ENCODE data around the gene FLT1.

FLT1 gene

GRCh38 chr13:28494778-28495537, at the start of gene FLT1:
FLT1 (minus strand) TSS chr13:28495128; CDS start chr13:28494843, 285 bp downstream.
- DNase-seq: peak; percentile 60 to 72

GRCh38 chr13:28544026-28544425, 49.1 kb upstream of the FLT1 start:
- no peak for DNase-seq

- DNase-seq: no peak
Measured at GRCh38 chr13:28542804-28543203, 47.9 kb upstream of the FLT1 start.

- DNase-seq: no peak
Measured at GRCh38 chr13:28541966-28542365, 47.0 kb upstream of the FLT1 start.

- DNase-seq: peak in 1 of 2 experiments; percentile 46
Measured at GRCh38 chr13:28540612-28541011, 45.7 kb upstream of the FLT1 start.

GRCh38 chr13:28539625-28540286, 44.8 kb upstream of the FLT1 start:
- no peak for DNase-seq

- no peak for DNase-seq
Measured at GRCh38 chr13:28538932-28539331, 44.0 kb upstream of the FLT1 start.

GRCh38 chr13:28537171-28537570, 42.2 kb upstream of the FLT1 start:
- no peak for DNase-seq

- no peak for DNase-seq
Measured at GRCh38 chr13:28536371-28536770, 41.4 kb upstream of the FLT1 start.

GRCh38 chr13:28535734-28536133, 40.8 kb upstream of the FLT1 start:
- no peak for DNase-seq

- no peak for DNase-seq
Measured at GRCh38 chr13:28534801-28535200, 39.9 kb upstream of the FLT1 start.

GRCh38 chr13:28534210-28534609, 39.3 kb upstream of the FLT1 start:
- peak in 1 of 2 experiments; percentile 43 for DNase-seq

- no peak for DNase-seq
Measured at GRCh38 chr13:28533441-28534166, 38.7 kb upstream of the FLT1 start.

GRCh38 chr13:28533125-28533436, 38.2 kb upstream of the FLT1 start:
- DNase-seq: no peak

- peak in 1 of 2 experiments; percentile 42 for DNase-seq
Measured at GRCh38 chr13:28532388-28533124, 37.6 kb upstream of the FLT1 start.

GRCh38 chr13:28531845-28532387, 37.0 kb upstream of the FLT1 start:
- no peak for DNase-seq

GRCh38 chr13:28531077-28531844, 36.3 kb upstream of the FLT1 start:
- no peak for DNase-seq

GRCh38 chr13:28530729-28531076, 35.8 kb upstream of the FLT1 start:
- no peak for DNase-seq

GRCh38 chr13:28529836-28530235, 34.9 kb upstream of the FLT1 start:
- no peak for DNase-seq

- DNase-seq: no peak
Measured at GRCh38 chr13:28528848-28529247, 33.9 kb upstream of the FLT1 start.

- DNase-seq: no peak
Measured at GRCh38 chr13:28528388-28528787, 33.5 kb upstream of the FLT1 start.

GRCh38 chr13:28527629-28528028, 32.7 kb upstream of the FLT1 start:
- DNase-seq: no peak

Data from activated T-cell treated with anti-CD3 and anti-CD28 coated beads, Interleukin-2, amount 50 U/mL, for 48 hours (primary cell).